SK-N-MC (cell line): ENCODE data around the gene HS3ST2.
A peak's percentile ranks its signal among the peaks of the same experiment; 100 is the strongest.

ENCODE experiments used
- DNase-seq: peaks from one replicate; pipeline ENCODE4 v3.0.0-alpha.2; 2011; ENCODE audit warnings: low read depth, low spot score
- H3K27ac ChIP-seq: fragments of 200-600 bp; sonication (generic); 2 replicates; pipeline ENCODE4 v1.5.1; 2016; ENCODE audit warnings: mixed run types
- H3K36me3 ChIP-seq: fragments of 200-600 bp; sonication (generic); 2 replicates; pipeline ENCODE4 v1.6.1; 2017; ENCODE audit warnings: antibody characterized with exemption, low read length, mixed read lengths; ENCODE audit not compliant: insufficient read depth
- H3K4me3 ChIP-seq: fragments of 200-600 bp; sonication (generic); 2 replicates; pipeline ENCODE4 v1.5.1; 2016
- H3K9ac ChIP-seq: fragments of 200-600 bp; sonication (generic); 2 replicates; pipeline ENCODE4 v1.8.0; 2017; ENCODE audit warnings: mixed run types, mixed read lengths; ENCODE audit not compliant: insufficient read length
- H3K9me3 ChIP-seq: fragments of 200-600 bp; sonication (generic); 2 replicates; pipeline ENCODE4 v1.6.1; 2017; ENCODE audit warnings: low read depth, mild to moderate bottlenecking, antibody characterized with exemption, low read length, moderate library complexity, mixed read lengths
- EZH2 ChIP-seq: fragments of 200-600 bp; sonication (generic); IDR thresholded peaks from one replicate; pipeline ENCODE4 v1.6.1; 2017; ENCODE audit warnings: antibody characterized with exemption
- FOXP2 ChIP-seq: optimal IDR thresholded peaks from 2 replicates; pipeline ENCODE3; 2011; ENCODE audit warnings: mild to moderate bottlenecking, moderate library complexity; ENCODE audit not compliant: insufficient read depth; ENCODE audit errors: extremely low read length, control extremely low read depth
- POLR2AphosphoS5 ChIP-seq: IDR thresholded peaks from 2 replicates; pipeline ENCODE4 v1.6.1; 2012; ENCODE audit warnings: mild to moderate bottlenecking, low read depth, low read length, borderline replicate concordance

Gene HS3ST2

DNA sequence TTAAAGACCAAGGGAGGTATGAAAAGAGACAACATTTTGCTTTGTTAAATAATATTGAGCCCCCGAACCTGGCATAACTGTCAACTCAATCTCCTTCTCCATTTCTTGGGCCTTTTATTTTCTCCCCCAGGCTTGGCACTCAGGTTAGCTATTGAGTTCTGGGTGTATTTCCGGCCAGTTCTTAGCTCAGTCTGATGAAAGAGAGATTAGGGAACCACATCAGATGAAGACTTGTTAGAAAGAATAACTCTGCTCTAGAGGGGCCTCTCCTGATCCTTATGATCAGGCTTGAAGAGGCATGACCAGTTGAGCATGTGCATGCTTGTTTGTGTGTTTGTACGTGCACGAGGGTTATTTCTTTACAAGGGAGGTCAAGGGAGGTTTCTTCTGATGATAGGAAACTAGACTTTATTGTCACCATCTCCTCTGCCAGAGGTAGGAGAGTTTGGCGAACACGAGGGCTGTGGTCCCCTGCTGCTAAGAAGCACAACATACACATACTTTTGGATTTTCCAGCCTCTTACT is 29.2 kb upstream of the HS3ST2 start:
- Histone ChIP-seq H3K27ac (no peak overlapping the region), H3K9me3 (no peaks in the 10 kb centered on the region), H3K4me3 (no peak overlapping the region), H3K36me3 (no peaks in the 10 kb centered on the region), H3K9ac (no peak overlapping the region)
- DNase-seq = no peak
- TF ChIP-seq EZH2 = no peak
- TF ChIP-seq POLR2AphosphoS5 = no peak
- TF ChIP-seq FOXP2 = no peak

DNA sequence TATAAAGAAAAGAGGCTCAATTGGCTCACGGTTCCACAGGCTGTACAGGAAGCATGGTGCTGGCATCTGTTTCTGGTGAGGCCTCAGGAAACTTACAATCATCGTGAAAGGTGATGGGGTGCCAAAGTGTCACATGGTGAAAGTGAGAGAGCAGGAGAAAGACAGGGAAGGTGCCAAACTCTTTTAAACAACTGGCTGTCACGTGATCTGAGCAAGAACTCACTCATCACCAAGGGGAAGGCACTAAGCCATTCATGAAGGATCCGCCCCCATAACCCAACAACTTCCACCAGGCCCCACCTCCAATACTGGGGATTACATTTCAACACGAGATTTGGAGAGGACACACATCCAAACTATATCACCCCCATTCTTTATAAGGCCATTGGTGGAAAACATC is 28.4 kb upstream of the HS3ST2 start:
- Histone ChIP-seq H3K9ac (no peak overlapping the region), H3K27ac (no peak overlapping the region), H3K36me3 (no peaks in the 10 kb centered on the region), H3K9me3 (no peaks in the 10 kb centered on the region), H3K4me3 (no peak overlapping the region)
- TF ChIP-seq FOXP2 (no peak), POLR2AphosphoS5 (no peak), EZH2 (no peak)
- no peak for DNase-seq

DNA sequence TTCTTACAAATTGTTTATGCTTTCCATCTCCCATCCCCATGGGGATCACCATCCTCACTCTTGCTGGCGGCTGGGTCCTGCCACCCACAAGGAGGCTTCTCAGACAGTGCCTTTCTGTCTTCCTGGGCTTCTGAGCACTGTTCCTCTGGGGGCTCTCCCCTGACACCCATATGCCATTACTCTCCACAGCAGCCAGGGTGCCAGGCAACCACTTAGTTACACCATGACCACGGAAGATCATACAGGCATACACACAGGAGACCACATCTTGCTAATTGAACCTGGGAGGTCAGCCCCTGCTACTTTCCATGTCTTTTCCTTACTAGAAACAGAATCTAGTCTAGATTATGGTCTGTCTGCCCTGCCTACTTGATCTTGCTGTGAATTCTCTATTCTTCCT is 27.7 kb upstream of the HS3ST2 start:
- Histone ChIP-seq H3K9me3 (no peaks in the 10 kb centered on the region), H3K4me3 (no peak overlapping the region), H3K36me3 (no peaks in the 10 kb centered on the region), H3K27ac (no peak overlapping the region), H3K9ac (no peak overlapping the region)
- no peak for DNase-seq
- TF ChIP-seq FOXP2 (no peak), POLR2AphosphoS5 (no peak), EZH2 (no peak)

DNA sequence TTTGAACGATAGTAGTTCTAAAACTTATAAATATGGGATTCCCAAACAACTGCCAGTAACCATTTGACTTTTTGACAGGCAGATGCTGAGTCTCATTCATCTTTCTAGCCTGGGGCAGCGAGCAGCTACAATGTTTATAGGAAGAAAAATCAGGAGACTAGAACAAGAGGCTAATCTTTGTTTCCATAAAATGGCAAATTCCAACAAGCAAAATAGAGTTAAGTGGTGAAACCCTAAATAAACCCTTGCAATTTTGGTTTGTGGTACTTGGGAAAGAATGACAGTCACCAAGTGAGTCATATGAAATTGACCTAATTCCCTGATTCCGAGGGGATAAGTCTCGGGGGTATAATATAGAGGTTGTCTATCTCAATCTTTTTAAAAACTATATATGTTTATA is 27.3 kb upstream of the HS3ST2 start:
- H3K4me3 ChIP-seq = no peak overlapping the region
- no peak overlapping the region for H3K27ac ChIP-seq
- no peaks in the 10 kb centered on the region for H3K9me3 ChIP-seq
- H3K9ac ChIP-seq = no peak overlapping the region
- TF ChIP-seq EZH2 (no peak), POLR2AphosphoS5 (no peak), FOXP2 (no peak)
- no peaks in the 10 kb centered on the region for H3K36me3 ChIP-seq
- no peak for DNase-seq

DNA sequence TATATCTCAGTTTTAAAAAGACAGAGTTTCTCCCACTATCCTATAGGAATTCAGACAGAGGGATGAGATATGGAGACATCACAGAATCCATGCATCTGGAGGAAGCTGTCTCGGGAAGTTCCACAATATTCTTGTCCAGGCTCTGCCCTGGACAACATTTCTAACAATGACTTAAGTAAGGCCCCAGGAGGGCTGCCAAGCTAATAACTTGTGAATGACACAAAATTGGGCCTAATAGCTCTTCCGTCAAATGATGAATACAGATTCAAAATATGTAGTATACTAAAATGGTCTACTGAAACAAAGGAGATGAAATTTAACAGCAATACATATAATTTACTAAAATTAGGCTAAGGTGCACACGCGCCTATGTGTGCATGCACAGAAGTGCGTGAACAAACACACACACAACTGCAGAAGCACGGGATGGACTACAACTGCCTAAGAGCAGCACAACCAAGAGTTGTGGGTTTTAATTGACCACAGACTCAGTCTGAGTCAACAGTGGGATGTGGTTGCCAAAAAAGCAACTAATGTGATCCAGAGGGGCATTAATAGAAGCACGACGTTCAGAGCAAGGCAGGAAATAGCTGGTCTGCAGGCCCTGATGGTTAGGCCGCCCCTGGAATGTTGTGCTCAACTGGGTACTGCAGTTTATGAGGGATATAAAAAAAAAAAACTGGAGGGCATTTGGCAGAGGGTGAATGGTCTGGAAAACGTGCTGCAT is 26.3 kb upstream of the HS3ST2 start:
- Histone ChIP-seq H3K36me3 (no peaks in the 10 kb centered on the region), H3K9ac (no peak overlapping the region), H3K9me3 (no peaks in the 10 kb centered on the region), H3K4me3 (peak overlapping the region; percentile 47; the same call in 1 of the 2 replicates), H3K27ac (peak overlapping the region; percentile 83)
- DNase-seq = peak; percentile 66
- no peak for TF ChIP-seq FOXP2
- 0 out of 2 replicates have a peak, but pooled peaks have one; percentile 18 for TF ChIP-seq POLR2AphosphoS5
- TF ChIP-seq EZH2 = no peak

DNA sequence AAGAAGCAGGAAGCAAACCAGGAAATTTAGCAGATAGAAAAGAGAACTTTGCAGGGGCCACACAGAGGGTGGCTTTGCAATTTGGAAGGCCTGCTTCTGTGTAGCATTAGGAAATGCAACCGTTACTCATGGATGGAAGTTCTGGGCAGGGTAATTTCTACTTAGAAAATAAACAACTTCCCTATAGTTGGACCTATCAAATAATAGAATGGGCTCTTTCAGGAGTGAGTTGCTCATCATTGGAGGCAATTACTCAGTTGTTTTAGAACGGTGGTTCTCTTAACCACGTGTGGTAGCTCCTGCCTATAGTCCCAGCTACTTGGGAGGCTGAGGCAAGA is 25.8 kb upstream of the HS3ST2 start:
- peak overlapping the region; percentile 47; the same call in 1 of the 2 replicates for H3K4me3 ChIP-seq
- H3K27ac ChIP-seq = peak overlapping the region; percentile 83
- no peaks in the 10 kb centered on the region for H3K36me3 ChIP-seq
- no peak overlapping the region for H3K9ac ChIP-seq
- no peak for TF ChIP-seq FOXP2
- TF ChIP-seq EZH2 = no peak
- TF ChIP-seq POLR2AphosphoS5 = no peak
- no peaks in the 10 kb centered on the region for H3K9me3 ChIP-seq
- no peak for DNase-seq

DNA sequence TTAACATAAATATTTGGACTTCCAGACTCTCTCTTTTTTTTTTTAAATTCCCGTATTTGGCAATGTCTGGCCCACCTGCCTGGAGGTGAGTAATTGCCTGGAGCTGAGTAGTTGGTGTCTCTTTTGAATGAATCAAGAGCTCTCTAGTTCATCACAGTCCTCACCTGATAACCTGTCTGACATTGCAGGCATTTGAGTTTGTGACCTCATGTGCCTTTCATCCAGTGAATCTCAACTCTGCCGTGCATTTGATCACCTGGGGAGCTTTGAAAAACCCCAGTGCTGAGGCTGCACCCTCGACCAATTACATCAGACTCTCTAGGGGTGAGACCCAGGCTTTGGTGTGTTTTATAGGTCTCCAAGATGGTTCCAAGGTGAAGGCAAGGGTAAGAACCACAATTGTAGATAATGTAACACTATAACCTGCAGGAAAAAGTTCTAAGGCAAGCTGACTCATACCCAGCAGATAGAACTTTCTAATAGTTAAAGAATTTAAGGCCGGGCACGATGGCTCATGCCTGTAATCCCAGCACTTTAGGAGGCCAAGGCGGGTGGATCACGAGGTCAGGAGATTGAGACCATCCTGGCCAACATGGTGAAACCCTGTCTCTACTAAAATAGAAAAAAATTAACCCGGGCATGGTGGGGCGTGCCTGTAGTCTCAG is 24.5 kb upstream of the HS3ST2 start:
- H3K27ac ChIP-seq = no peak overlapping the region

DNA sequence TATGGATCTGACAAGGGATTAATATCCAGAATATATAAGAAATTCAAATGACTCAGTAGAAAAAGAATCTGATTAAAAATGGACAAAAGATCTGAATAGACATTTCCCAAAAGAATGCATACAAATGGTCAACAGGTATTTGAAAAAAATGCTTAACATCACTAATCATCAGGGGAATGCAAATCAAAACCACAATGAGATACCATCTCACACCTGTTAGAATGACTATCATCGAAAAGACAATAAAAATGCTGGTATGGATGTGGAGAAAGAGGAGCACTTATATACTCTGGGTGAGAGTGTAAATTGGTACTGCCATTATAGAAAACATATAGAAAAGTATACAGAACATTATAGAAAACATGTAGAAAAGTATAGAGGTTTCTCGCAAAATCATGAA is 16.4 kb upstream of the HS3ST2 start:
- no peak overlapping the region for H3K9ac ChIP-seq
- TF ChIP-seq EZH2 (no peak), FOXP2 (no peak), POLR2AphosphoS5 (no peak)
- no peaks in the 10 kb centered on the region for H3K36me3 ChIP-seq
- H3K9me3 ChIP-seq = no peaks in the 10 kb centered on the region
- no peak overlapping the region for H3K4me3 ChIP-seq
- DNase-seq = no peak
- H3K27ac ChIP-seq = no peak overlapping the region

More for the DNA sequence above, 24.5 kb upstream of the HS3ST2 start:
- H3K9ac ChIP-seq = no peak overlapping the region
- H3K9me3 ChIP-seq = no peaks in the 10 kb centered on the region
- DNase-seq = no peak
- no peak for TF ChIP-seq EZH2
- no peak for TF ChIP-seq POLR2AphosphoS5
- no peak for TF ChIP-seq FOXP2
- no peaks in the 10 kb centered on the region for H3K36me3 ChIP-seq
- H3K4me3 ChIP-seq = no peak overlapping the region
